LNCAP (cell line): ENCODE results near the gene LPP.

Source experiments
- CTCF ChIP-seq: fragments of 450-650 bp; IDR thresholded peaks from 2 replicates; pipeline ENCODE4 v1.5.1; 2017; ENCODE audit warnings: mild to moderate bottlenecking

The LPP gene

DNA sequence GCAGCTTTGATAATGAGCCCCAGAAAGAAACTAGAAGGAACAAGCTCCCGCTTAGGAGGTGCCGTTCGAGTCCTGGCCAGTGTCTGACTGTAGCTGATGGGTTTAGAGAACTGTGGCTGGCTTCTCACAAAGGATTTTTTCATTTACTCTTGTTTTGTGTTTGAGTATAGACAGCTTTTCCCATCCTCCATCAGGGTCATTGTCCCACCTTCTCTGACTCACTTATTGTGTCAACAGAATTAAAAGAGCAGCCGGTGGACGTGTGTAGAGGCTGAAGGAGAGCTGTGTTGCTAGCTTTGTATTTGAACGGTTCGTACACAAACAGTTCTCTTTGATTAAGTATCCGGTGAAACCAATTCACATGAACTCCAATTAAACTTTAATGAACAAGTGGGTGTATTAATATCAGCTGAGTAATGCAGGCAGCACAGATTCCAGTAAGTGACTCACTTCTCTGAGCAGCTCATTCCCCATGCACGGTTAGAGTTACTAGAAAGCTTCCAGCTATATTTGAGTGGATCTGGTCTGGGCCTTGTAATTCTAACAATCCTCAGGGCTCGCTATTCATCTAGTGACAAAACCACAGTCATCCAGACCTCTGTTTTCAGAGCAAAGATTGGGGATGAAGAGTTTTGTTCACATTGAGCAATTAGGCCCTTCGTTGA lies 141.0 kb downstream of the LPP start:
- TF ChIP-seq CTCF, result no peak

DNA sequence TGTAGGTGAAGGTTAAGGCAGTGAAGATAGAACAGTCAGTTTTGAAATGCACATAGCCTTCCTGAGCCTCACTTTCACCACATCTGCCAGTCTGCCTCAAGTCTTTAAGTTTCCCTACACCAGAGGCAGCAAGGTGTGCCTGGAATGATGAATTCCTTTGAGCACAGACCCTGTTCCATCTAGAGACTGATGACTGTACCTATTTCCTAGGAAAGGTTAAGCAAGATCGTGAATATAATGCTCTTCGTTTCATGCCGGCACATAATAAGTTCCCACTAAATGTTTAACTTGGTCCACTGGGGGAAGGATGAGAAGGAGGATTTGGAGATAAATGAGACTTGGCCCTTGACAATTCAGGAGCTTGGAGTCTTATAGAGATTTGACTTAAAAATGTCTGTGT lies 141.9 kb downstream of the LPP start:
- no peak for TF ChIP-seq CTCF

GRCh38 chr3:188296761-188297612 lies 143.0 kb downstream of the LPP start:
- TF ChIP-seq CTCF, result no peak

DNA sequence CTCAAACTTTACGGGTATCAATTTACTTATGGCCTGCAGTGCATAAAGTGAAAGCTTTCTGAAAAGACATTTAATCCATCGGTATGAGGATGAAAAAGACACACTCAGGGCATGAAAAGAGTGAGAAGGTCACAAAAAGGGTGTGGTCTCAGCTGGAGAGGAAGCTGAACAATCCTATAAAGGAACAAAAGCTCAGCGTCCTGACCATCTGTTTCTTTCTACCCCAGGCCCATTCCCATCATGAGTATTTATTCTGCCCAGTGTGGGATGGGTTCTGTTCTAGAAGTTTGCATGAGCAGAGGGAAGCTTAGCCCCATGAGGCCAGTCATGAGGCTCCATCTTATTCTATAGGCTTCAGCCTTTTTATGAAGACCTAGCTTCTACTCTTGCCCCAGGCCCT lies 144.6 kb downstream of the LPP start:
- no peak for TF ChIP-seq CTCF

GRCh38 chr3:188299068-188299467 lies 145.1 kb downstream of the LPP start:
- TF ChIP-seq CTCF, result no peak

- no peak for TF ChIP-seq CTCF
These were observed 145.8 kb downstream of the LPP start for GRCh38 chr3:188299708-188300107.

DNA sequence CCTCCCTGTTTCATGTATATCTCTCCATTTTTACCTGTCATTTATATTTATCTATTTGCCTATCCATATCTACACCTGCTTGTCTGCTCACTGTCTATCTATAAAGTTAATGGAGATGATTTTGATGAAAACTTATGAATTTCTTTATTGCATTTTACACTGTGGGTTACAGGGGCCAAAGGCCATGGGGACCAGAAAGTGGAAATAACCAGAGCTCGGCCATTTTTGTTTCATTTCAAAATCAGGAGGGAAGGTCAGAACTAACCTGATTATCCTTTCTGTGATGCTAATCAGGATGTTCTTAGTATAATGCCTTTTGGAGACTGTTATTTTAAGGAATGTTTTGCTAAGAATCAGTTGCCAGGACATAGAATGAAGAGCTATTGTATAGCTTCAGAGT lies 147.2 kb downstream of the LPP start:
- TF ChIP-seq CTCF, result no peak
